LNCAP (cell line): ENCODE data around the gene PCSK2.

Experiments used
- CTCF ChIP-seq: fragments of 450-650 bp; IDR thresholded peaks from 2 replicates; pipeline ENCODE4 v1.5.1; 2017; ENCODE audit warnings: mild to moderate bottlenecking

PCSK2 gene

GRCh38 chr20:17494201-17494600 is 267.4 kb downstream of the PCSK2 start:
- TF ChIP-seq CTCF = no peak

GRCh38 chr20:17495826-17496225 is 269.0 kb downstream of the PCSK2 start:
- no peak for TF ChIP-seq CTCF

- no peak for TF ChIP-seq CTCF
Observed at GRCh38 chr20:17497821-17498580, 271.2 kb downstream of the PCSK2 start.

GRCh38 chr20:17498641-17499040 is 271.8 kb downstream of the PCSK2 start:
- TF ChIP-seq CTCF = no peak

GRCh38 chr20:17499041-17499440 is 272.2 kb downstream of the PCSK2 start:
- no peak for TF ChIP-seq CTCF

- no peak for TF ChIP-seq CTCF
Observed at GRCh38 chr20:17500271-17500670, 273.4 kb downstream of the PCSK2 start.

GRCh38 chr20:17500826-17501225 is 274.0 kb downstream of the PCSK2 start:
- no peak for TF ChIP-seq CTCF

- TF ChIP-seq CTCF = no peak
Observed at GRCh38 chr20:17501701-17502100, 274.9 kb downstream of the PCSK2 start.
